GM12875 (cell line): ENCODE measurements around the gene TBL1X.

Experiments
- H3K4me3 ChIP-seq: one replicate; pipeline ENCODE4 v1.5.1; 2011; ENCODE audit warnings: low read depth, low read length, control low read depth
- CTCF ChIP-seq: IDR thresholded peaks from 2 replicates; pipeline ENCODE4 v1.5.1; 2011; ENCODE audit warnings: low read depth, mild to moderate bottlenecking, control low read depth, inconsistent platforms, low read length, moderate library complexity, borderline replicate concordance; ENCODE audit not compliant: insufficient read depth

The TBL1X gene

GRCh38 chrX:9635368-9635767 is 170.5 kb downstream of the TBL1X start:
- no peak overlapping the region for H3K4me3 ChIP-seq
- no peak for TF ChIP-seq CTCF

GRCh38 chrX:9635803-9636202 is 170.9 kb downstream of the TBL1X start:
- TF ChIP-seq CTCF, result no peak
- H3K4me3 ChIP-seq, result no peak overlapping the region

- H3K4me3 ChIP-seq, result no peak overlapping the region
- no peak for TF ChIP-seq CTCF
Observed at GRCh38 chrX:9638871-9639270, 174.0 kb downstream of the TBL1X start.

GRCh38 chrX:9642270-9642995 is 177.6 kb downstream of the TBL1X start:
- H3K4me3 ChIP-seq, result no peak overlapping the region
- TF ChIP-seq CTCF, result no peak

- TF ChIP-seq CTCF, result no peak
Observed at GRCh38 chrX:9643807-9644206, 178.9 kb downstream of the TBL1X start.

GRCh38 chrX:9644335-9644734 is 179.5 kb downstream of the TBL1X start:
- H3K4me3 ChIP-seq, result no peak overlapping the region
- TF ChIP-seq CTCF, result no peak

More at GRCh38 chrX:9643807-9644206, 178.9 kb downstream of the TBL1X start:
- H3K4me3 ChIP-seq, result no peak overlapping the region

- no peak for TF ChIP-seq CTCF
Observed at GRCh38 chrX:9646471-9647224, 181.8 kb downstream of the TBL1X start.

More at GRCh38 chrX:9646471-9647224, 181.8 kb downstream of the TBL1X start:
- H3K4me3 ChIP-seq, result no peak overlapping the region
